HepG2 (cell line): Measurements from ENCODE around the gene TM4SF1. TPM values are rescaled to one million over a fixed set of nuclear protein-coding genes. Genes with fewer than 3 reads are reported as not detected.

Source experiments
- ATF4 ChIP-seq, 2 experiments: fragments of 450-650 bp in 1 of 2; sonication (generic) in 1 of 2; formaldehyde crosslinking; IDR thresholded peaks; 2 replicates each; pipeline versions ENCODE4 v1.5.0 to v1.8.0; 2020 to 2022; ENCODE audit warnings: mild to moderate bottlenecking in 1 of 2, missing genetic modification reagents in 1 of 2
- CSRNP1 ChIP-seq: sonication (generic); formaldehyde crosslinking; IDR thresholded peaks from 2 replicates; pipeline ENCODE4 v1.8.1; 2023; ENCODE audit warnings: mild to moderate bottlenecking, missing genetic modification reagents
- ELK4 ChIP-seq: sonication (generic); formaldehyde crosslinking; IDR thresholded peaks from 2 replicates; pipeline ENCODE4 v1.9.0; 2021; ENCODE audit warnings: missing genetic modification reagents, borderline replicate concordance
- IKZF1 ChIP-seq: fragments of 450-650 bp; IDR thresholded peaks from 2 replicates; pipeline ENCODE4 v1.7.1; 2016
- KLF12 ChIP-seq: sonication (generic); formaldehyde crosslinking; IDR thresholded peaks from 2 replicates; pipeline ENCODE4 v1.4.0; 2020; ENCODE audit warnings: missing genetic modification reagents, borderline replicate concordance
- KLF9 ChIP-seq: IDR thresholded peaks from 2 replicates; pipeline ENCODE4 v1.6.1; 2016; ENCODE audit warnings: low read depth
- MXI1 ChIP-seq: IDR thresholded peaks from 3 replicates; pipeline ENCODE4 v1.6.1; 2012; ENCODE audit warnings: low read depth, low read length, inconsistent platforms, borderline replicate concordance
- MYPOP ChIP-seq: sonication (generic); formaldehyde crosslinking; IDR thresholded peaks from 2 replicates; pipeline ENCODE4 v1.8.1; 2023; ENCODE audit warnings: mild to moderate bottlenecking, moderate library complexity, missing genetic modification reagents
- MZF1 ChIP-seq: sonication (generic); formaldehyde crosslinking; IDR thresholded peaks from 2 replicates; pipeline ENCODE4 v1.8.1; 2023; ENCODE audit warnings: mild to moderate bottlenecking, missing genetic modification reagents, borderline replicate concordance
- REST ChIP-seq, 2 experiments: IDR thresholded peaks; 2 replicates each; pipeline ENCODE4 v1.6.1; 2011 to 2012; ENCODE audit warnings: low read length in 2 of 2, borderline replicate concordance in 1 of 2, low read depth in 1 of 2, mild to moderate bottlenecking in 1 of 2, moderate library complexity in 1 of 2
- SCMH1 ChIP-seq: sonication (generic); formaldehyde crosslinking; IDR thresholded peaks from 2 replicates; pipeline ENCODE4 v1.9.0; 2021; ENCODE audit warnings: missing genetic modification reagents, mild to moderate bottlenecking, borderline replicate concordance
- YEATS4 ChIP-seq: sonication (generic); formaldehyde crosslinking; IDR thresholded peaks from 2 replicates; pipeline ENCODE4 v1.4.0; 2020; ENCODE audit warnings: missing genetic modification reagents, borderline replicate concordance
- ZBTB7A ChIP-seq: sonication (generic); formaldehyde crosslinking; IDR thresholded peaks from 2 replicates; pipeline ENCODE4 v1.8.0; 2022; ENCODE audit warnings: mild to moderate bottlenecking, missing genetic modification reagents
- ZFP36L1 ChIP-seq: sonication (generic); formaldehyde crosslinking; IDR thresholded peaks from 2 replicates; pipeline ENCODE4 v1.8.0; 2022; ENCODE audit warnings: mild to moderate bottlenecking, missing genetic modification reagents, moderate library complexity
- ZMAT3 ChIP-seq: sonication (generic); formaldehyde crosslinking; conservative IDR thresholded peaks from 2 replicates; pipeline ENCODE4 v1.7.0; 2021; ENCODE audit warnings: missing genetic modification reagents
- ZNF552 ChIP-seq: sonication (generic); formaldehyde crosslinking; IDR thresholded peaks from 2 replicates; pipeline ENCODE4 v1.9.0; 2022; ENCODE audit warnings: missing genetic modification reagents, mild to moderate bottlenecking, borderline replicate concordance
- ZSCAN22 ChIP-seq: sonication (generic); formaldehyde crosslinking; IDR thresholded peaks from 2 replicates; pipeline ENCODE4 v1.4.0; 2020; ENCODE audit warnings: mild to moderate bottlenecking, missing genetic modification reagents
- polyA plus RNA-seq, 8 experiments: library from polyadenylated mRNA; depleted of rRNA in 3 of 8; stranded (reverse) in 7 of 8; unstranded in 1 of 8; fragments of >200 nt; fragmentation: Illumina TruSeq in 4 of 8; extraction: Trizol in 4 of 8; gene quantifications; 2 replicates each; pipeline versions ENCODE4 v1.2.1 to v1.2.3, GENCODE V29; 2011 to 2016; ENCODE audit warnings: low read depth in 4 of 8, missing spikeins in 1 of 8, mixed read lengths in 1 of 8; ENCODE audit not compliant: insufficient read depth in 1 of 8
- total RNA-seq, 5 experiments: library from RNA; depleted of rRNA; stranded (reverse); fragments of >200 nt; fragmentation: Illumina TruSeq; extraction: Trizol; gene quantifications; 2 replicates each; pipeline ENCODE4 v1.2.3, GENCODE V29; 2016; ENCODE audit warnings: low read depth in 1 of 5
- TF ChIP-seq, protein P1 (sequence below): sonication (generic); formaldehyde crosslinking; IDR thresholded peaks from 2 replicates; pipeline ENCODE4 v1.5.0; 2020; ENCODE audit warnings: mild to moderate bottlenecking, low read depth, missing genetic modification reagents, borderline replicate concordance

The TM4SF1 gene
- total and polyA plus RNA-seq, 2 of the 13 experiments (the other 11 are each of a cell fraction or from before 2014, with no cell fraction given): 431 to 1,359 TPM

DNA sequence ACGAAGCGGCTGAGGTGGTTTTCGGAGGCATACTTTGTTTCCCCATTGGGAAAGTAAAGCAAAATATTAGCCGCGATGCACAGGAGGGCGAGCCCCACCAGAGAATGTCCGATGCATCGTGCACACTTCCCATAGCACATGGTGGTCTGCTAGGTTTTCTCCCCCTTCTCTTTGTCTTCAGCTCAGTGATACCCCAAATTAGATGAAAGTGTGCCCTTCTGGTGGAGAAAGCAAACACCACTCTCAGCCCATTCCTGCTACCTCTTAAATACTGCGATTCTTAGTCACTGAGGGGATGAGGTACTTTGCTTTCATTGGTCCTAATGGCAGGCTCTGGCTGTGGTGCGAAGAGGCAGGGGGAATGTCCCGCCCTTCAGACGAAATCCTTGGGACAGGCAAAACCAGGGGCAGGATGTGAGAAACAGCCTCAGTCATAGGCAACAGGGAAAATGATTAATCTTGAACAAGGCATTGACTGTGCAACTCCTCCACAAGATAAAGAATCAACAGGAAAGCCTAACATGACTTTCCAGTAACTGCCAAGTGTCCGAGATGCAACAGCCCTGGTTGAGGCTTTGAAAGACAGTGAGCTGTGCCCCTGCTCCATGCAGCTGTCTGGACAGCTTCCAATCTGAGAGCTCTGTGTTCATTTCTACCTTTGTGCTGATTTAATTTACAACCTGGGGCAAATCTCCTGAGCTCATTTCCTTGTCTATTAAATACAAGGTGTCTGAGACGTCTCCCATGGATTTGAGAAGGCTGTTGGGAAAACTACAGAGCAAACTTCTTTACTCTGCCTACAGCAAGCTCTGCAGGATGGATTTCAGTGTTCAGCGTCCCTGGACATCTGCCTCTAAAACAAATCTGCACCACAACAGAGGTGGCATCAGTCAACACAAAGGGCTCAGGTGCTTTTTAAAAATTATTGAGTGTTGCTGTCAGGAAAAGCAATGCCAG is at the start of gene TM4SF1 (continued):
- TF ChIP-seq REST (IDR thresholded peaks at IDR 0.05; ENCODE audit: borderline replicate concordance in 1 of 2, low read depth in 1 of 2, low read length in 2 of 2): peak in 1 of 2 experiments; percentile 67; a peak in 2 of 4 replicates
- TF ChIP-seq KLF12: peak; percentile 81
- peak; percentile 53; the same call in 1 of the 3 replicates for TF ChIP-seq MXI1
- TF ChIP-seq KLF9 (CRISPR knock-in tag): no peak; the same call in 1 of the 2 replicates
- peak; percentile 83; the same call in 1 of the 2 replicates for TF ChIP-seq ZFP36L1 (CRISPR knock-in tag)
- TF ChIP-seq ZSCAN22 (CRISPR knock-in tag): no peak
- TF ChIP-seq ELK4 (CRISPR knock-in tag): no peak
- TF ChIP-seq IKZF1: no peak
- TF ChIP-seq MYPOP (CRISPR knock-in tag): no peak
- TF ChIP-seq MZF1: no peak
- 0 out of 2 replicates have a peak, but pooled peaks have one; percentile 23 for TF ChIP-seq ZNF552 (CRISPR knock-in tag)
- TF ChIP-seq, protein P1, sequence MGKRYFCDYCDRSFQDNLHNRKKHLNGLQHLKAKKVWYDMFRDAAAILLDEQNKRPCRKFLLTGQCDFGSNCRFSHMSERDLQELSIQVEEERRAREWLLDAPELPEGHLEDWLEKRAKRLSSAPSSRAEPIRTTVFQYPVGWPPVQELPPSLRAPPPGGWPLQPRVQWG (CRISPR knock-in tag): no peak
- TF ChIP-seq YEATS4: peak; percentile 54; the same call in 1 of the 2 replicates
- no peak for TF ChIP-seq ZBTB7A (CRISPR knock-in tag)
- peak; percentile 80; the same call in 1 of the 2 replicates for TF ChIP-seq ZMAT3 (CRISPR knock-in tag)
- no peak for TF ChIP-seq SCMH1 (CRISPR knock-in tag)
- peak in 1 of 2 experiments; percentile 53; a peak in 1 of 4 replicates for TF ChIP-seq ATF4 (CRISPR knock-in tag; IDR thresholded peaks at IDR 0.05)
- TF ChIP-seq CSRNP1 (CRISPR knock-in tag): no peak
